C4-2B (cell line): ENCODE results near the gene LEAP2.

Source experiments
- ZFX ChIP-seq: fragments of 450-650 bp; IDR thresholded peaks from 2 replicates; pipeline ENCODE4 v1.6.1; 2017
- TF ChIP-seq, protein P1 (sequence below): fragments of 450-650 bp; conservative IDR thresholded peaks from 2 replicates; pipeline ENCODE4 v1.5.1; 2017; ENCODE audit warnings: mild to moderate bottlenecking

DNA sequence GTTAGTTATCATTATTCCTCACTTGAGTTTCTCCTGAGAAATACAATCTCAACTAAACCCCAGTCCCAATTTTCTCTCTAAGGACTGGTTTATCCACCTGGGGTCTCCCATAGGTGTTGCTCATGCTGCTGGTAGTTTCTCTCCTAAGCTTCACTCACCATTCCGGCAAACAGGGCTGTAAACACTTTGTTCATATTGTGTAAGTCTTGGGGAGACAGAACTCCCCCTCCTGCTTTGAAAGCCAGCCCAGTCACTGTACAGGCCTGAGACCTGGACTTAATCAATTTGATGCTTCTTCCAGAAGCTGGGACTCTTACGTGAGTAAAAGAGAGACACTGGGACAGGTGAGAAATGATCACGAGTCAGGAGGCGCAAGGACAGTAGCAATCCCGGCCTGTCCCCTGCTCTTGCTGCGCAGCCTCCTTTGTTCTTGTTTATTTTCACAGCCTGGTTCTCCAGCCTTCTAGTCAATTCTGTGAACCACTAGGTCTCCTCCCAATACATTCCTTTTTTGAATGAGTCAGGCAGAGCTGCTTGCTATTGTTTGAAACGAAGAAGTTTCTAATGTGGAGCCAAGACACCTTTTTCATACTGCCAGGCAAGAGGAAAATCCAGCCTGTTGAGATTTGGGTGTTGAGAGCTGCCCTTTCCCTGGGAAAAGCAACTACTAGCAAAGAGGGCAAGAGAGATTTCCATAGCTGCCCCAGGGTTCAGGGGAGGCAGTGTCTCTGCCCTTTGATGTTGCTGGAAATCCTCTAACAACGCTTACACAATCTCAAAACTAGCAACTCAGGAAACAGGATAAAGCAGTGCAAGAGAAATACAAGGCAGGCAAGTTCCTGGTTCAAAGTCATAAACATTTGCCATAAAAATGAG lies 33.8 kb upstream of the LEAP2 start:
- TF ChIP-seq, protein P1, sequence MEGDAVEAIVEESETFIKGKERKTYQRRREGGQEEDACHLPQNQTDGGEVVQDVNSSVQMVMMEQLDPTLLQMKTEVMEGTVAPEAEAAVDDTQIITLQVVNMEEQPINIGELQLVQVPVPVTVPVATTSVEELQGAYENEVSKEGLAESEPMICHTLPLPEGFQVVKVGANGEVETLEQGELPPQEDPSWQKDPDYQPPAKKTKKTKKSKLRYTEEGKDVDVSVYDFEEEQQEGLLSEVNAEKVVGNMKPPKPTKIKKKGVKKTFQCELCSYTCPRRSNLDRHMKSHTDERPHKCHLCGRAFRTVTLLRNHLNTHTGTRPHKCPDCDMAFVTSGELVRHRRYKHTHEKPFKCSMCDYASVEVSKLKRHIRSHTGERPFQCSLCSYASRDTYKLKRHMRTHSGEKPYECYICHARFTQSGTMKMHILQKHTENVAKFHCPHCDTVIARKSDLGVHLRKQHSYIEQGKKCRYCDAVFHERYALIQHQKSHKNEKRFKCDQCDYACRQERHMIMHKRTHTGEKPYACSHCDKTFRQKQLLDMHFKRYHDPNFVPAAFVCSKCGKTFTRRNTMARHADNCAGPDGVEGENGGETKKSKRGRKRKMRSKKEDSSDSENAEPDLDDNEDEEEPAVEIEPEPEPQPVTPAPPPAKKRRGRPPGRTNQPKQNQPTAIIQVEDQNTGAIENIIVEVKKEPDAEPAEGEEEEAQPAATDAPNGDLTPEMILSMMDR = no peak
- TF ChIP-seq ZFX = peak; percentile 33; the same call in 1 of the 2 replicates
